Mesodermal cell (in vitro differentiated cells): Measurements from ENCODE around the gene TCHH. TPM values are rescaled to one million over a fixed set of nuclear protein-coding genes. Genes with fewer than 3 reads are reported as not detected.

ENCODE experiments used
- H3K27ac ChIP-seq: 2 replicates; pipeline ENCODE4 v1.7.0; 2013; ENCODE audit warnings: mild to moderate bottlenecking, low read depth, low read length, moderate library complexity; ENCODE audit not compliant: severe bottlenecking
- H3K36me3 ChIP-seq: 2 replicates; pipeline ENCODE4 v1.7.1; 2013; ENCODE audit warnings: mild to moderate bottlenecking, low read length, moderate library complexity; ENCODE audit not compliant: control insufficient read depth, insufficient read depth
- H3K4me1 ChIP-seq: one replicate; pipeline ENCODE4 v1.7.1; 2013; ENCODE audit warnings: mild to moderate bottlenecking, low read length; ENCODE audit not compliant: insufficient read depth, control insufficient read depth, poor library complexity, severe bottlenecking
- H3K4me3 ChIP-seq: 2 replicates; pipeline ENCODE4 v1.7.0; 2013; ENCODE audit warnings: low read length, control low read depth, mild to moderate bottlenecking; ENCODE audit not compliant: insufficient read depth, poor library complexity, severe bottlenecking; ENCODE audit errors: extremely low read depth
- H3K9me3 ChIP-seq: 2 replicates; pipeline ENCODE4 v1.7.1; 2013; ENCODE audit warnings: mild to moderate bottlenecking, low read length, moderate library complexity; ENCODE audit not compliant: control insufficient read depth
- WGBS, 2 experiments: methylation state at CpG; one replicate each; pipeline ENCODE4 v1.1.5; 2013; ENCODE audit warnings: missing lambda C conversion rate in 2 of 2; ENCODE audit not compliant: insufficient coverage in 2 of 2; 5-methylcytosine and 5-hydroxymethylcytosine counted together
- polyA plus RNA-seq, 2 experiments: library from polyadenylated mRNA; stranded (reverse); fragments of 50-300 nt; gene quantifications; one replicate each; pipeline ENCODE4 v1.2.3, GENCODE V29; 2013

Gene TCHH
- not detected for polyA plus RNA-seq (2013, experiment 1 of 2)
- 0.05 TPM for polyA plus RNA-seq (2013, experiment 2 of 2)

GRCh38 chr1:152115344-152115743, at the start of gene TCHH:
TSS of gene TCHH (minus strand) at chr1:152115444. CDS start at chr1:152114080, 1,364 bp downstream.
- Histone ChIP-seq H3K36me3 (no peaks in the 10 kb centered on the region), H3K4me1 (no peaks in the 10 kb centered on the region), H3K27ac (no peak within 1 kb of the TSS), H3K4me3 (no peak within 1 kb of the TSS), H3K9me3 (no peaks in the 10 kb centered on the region)
- WGBS, 2 experiments: 83% methylated on average over 1 of the region's 4 CpGs; no CpG with 5 or more reads in 1 of the 2 experiments

GRCh38 chr1:152164517-152165136, 49.4 kb upstream of the TCHH start:
- H3K9me3 ChIP-seq: no peaks in the 10 kb centered on the region
- H3K36me3 ChIP-seq: no peaks in the 10 kb centered on the region
- H3K4me3 ChIP-seq: no peak overlapping the region
- H3K4me1 ChIP-seq: peaks cover 6% of the 10 kb centered on the region
- WGBS, 2 experiments: 63% methylated on average over 2 of the region's 2 CpGs
- no peak overlapping the region for H3K27ac ChIP-seq

GRCh38 chr1:152162792-152163463, 47.7 kb upstream of the TCHH start:
- Histone ChIP-seq H3K36me3 (no peaks in the 10 kb centered on the region), H3K9me3 (no peaks in the 10 kb centered on the region), H3K4me3 (no peak overlapping the region), H3K4me1 (peaks cover 3% of the 10 kb centered on the region), H3K27ac (no peak overlapping the region)
- no CpG with 5 or more reads among the region's 1 CpG for WGBS, 2 experiments

GRCh38 chr1:152160576-152160975, 45.3 kb upstream of the TCHH start:
- no peak overlapping the region for H3K27ac ChIP-seq
- H3K4me3 ChIP-seq: no peak overlapping the region
- no peaks in the 10 kb centered on the region for H3K4me1 ChIP-seq
- no peaks in the 10 kb centered on the region for H3K9me3 ChIP-seq
- H3K36me3 ChIP-seq: no peaks in the 10 kb centered on the region
- 46 to 53% methylated on average over 2 to 3 of the region's 3 CpGs for WGBS, 2 experiments

GRCh38 chr1:152159144-152159543, 43.9 kb upstream of the TCHH start, which contains the start of gene RPTN:
TSS of gene RPTN (minus strand) at chr1:152159228. CDS start at chr1:152157889, 1,339 bp downstream.
- Histone ChIP-seq H3K9me3 (peaks cover 2% of the 10 kb centered on the region), H3K4me1 (no peaks in the 10 kb centered on the region), H3K27ac (no peak within 1 kb of the TSS), H3K4me3 (no peak within 1 kb of the TSS), H3K36me3 (no peaks in the 10 kb centered on the region)
- WGBS, 2 experiments: no CpG with 5 or more reads among the region's 1 CpG

GRCh38 chr1:152153996-152154395, 38.8 kb upstream of the TCHH start:
- Histone ChIP-seq H3K27ac (no peak overlapping the region), H3K36me3 (no peaks in the 10 kb centered on the region), H3K9me3 (peaks cover 11% of the 10 kb centered on the region), H3K4me1 (no peaks in the 10 kb centered on the region), H3K4me3 (no peak overlapping the region)
- WGBS, 2 experiments: 60% methylated on average over 1 of the region's 3 CpGs; no CpG with 5 or more reads in 1 of the 2 experiments

GRCh38 chr1:152151646-152152045, 36.4 kb upstream of the TCHH start:
- no peaks in the 10 kb centered on the region for H3K4me1 ChIP-seq
- 56% methylated on average over 1 of the region's 2 CpGs; no CpG with 5 or more reads in 1 of the 2 experiments for WGBS, 2 experiments

GRCh38 chr1:152148981-152149380, 33.7 kb upstream of the TCHH start:
- peaks cover 32% of the 10 kb centered on the region for H3K9me3 ChIP-seq
- WGBS, 2 experiments: no CpG with 5 or more reads among the region's 1 CpG

More at GRCh38 chr1:152151646-152152045, 36.4 kb upstream of the TCHH start:
- no peaks in the 10 kb centered on the region for H3K36me3 ChIP-seq
- no peak overlapping the region for H3K27ac ChIP-seq
- H3K4me3 ChIP-seq: no peak overlapping the region
- H3K9me3 ChIP-seq: peaks cover 30% of the 10 kb centered on the region

GRCh38 chr1:152148051-152148450, 32.8 kb upstream of the TCHH start:
- Histone ChIP-seq H3K9me3 (peaks cover 32% of the 10 kb centered on the region), H3K4me3 (no peak overlapping the region), H3K36me3 (no peaks in the 10 kb centered on the region), H3K27ac (no peak overlapping the region), H3K4me1 (no peaks in the 10 kb centered on the region)
- 34 to 44% methylated on average over 3 of the region's 3 CpGs for WGBS, 2 experiments

More at GRCh38 chr1:152148981-152149380, 33.7 kb upstream of the TCHH start:
- H3K4me3 ChIP-seq: no peak overlapping the region
- H3K27ac ChIP-seq: no peak overlapping the region
- H3K4me1 ChIP-seq: no peaks in the 10 kb centered on the region
- H3K36me3 ChIP-seq: no peaks in the 10 kb centered on the region

- Histone ChIP-seq H3K36me3 (no peaks in the 10 kb centered on the region), H3K9me3 (peaks cover 30% of the 10 kb centered on the region), H3K4me1 (no peaks in the 10 kb centered on the region), H3K4me3 (no peak overlapping the region), H3K27ac (no peak overlapping the region)
- WGBS, 2 experiments: 74 to 100% methylated on average over 1 to 3 of the region's 4 CpGs
Observed at GRCh38 chr1:152145769-152146168, 30.5 kb upstream of the TCHH start.
